MM.1S (cell line): ENCODE data around the gene ABO.

Source experiments
- DNase-seq: peaks from one replicate; pipeline ENCODE4 v3.0.0-alpha.2; 2015
- H2AFZ ChIP-seq: fragments of 300-600 bp; sonication (generic); 2 replicates; pipeline ENCODE4 v1.6.0; 2016; ENCODE audit warnings: antibody characterized with exemption, low read length
- H3F3A ChIP-seq: fragments of 300-600 bp; sonication (generic); 2 replicates; pipeline ENCODE4 v1.6.1; 2016; ENCODE audit warnings: mild to moderate bottlenecking, antibody characterized with exemption, low read length, moderate library complexity, mixed read lengths; ENCODE audit not compliant: insufficient read depth
- H3K27ac ChIP-seq: fragments of 300-600 bp; sonication (generic); 2 replicates; pipeline ENCODE4 v1.5.1; 2016; ENCODE audit warnings: mild to moderate bottlenecking, low read length
- H3K27me3 ChIP-seq: fragments of 300-600 bp; sonication (generic); replicated peaks from 2 replicates; pipeline ENCODE4 v1.6.0; 2016; ENCODE audit warnings: low read length; ENCODE audit not compliant: insufficient read depth
- H3K36me3 ChIP-seq: fragments of 300-600 bp; sonication (generic); replicated peaks from 2 replicates; pipeline ENCODE4 v1.6.1; 2016; ENCODE audit warnings: mild to moderate bottlenecking, low read length, mixed read lengths; ENCODE audit not compliant: insufficient read depth
- H3K4me1 ChIP-seq: fragments of 300-600 bp; sonication (generic); 2 replicates; pipeline ENCODE4 v1.6.1; 2016; ENCODE audit warnings: low read length, mixed read lengths
- H3K4me2 ChIP-seq: fragments of 300-600 bp; sonication (generic); 2 replicates; pipeline ENCODE4 v1.6.0; 2016; ENCODE audit warnings: low read depth, low read length
- H3K4me3 ChIP-seq: fragments of 300-600 bp; sonication (generic); 2 replicates; pipeline ENCODE4 v1.5.1; 2016; ENCODE audit warnings: low read length, mixed read lengths
- H3K79me2 ChIP-seq: fragments of 300-600 bp; sonication (generic); 2 replicates; pipeline ENCODE4 v1.6.1; 2016; ENCODE audit warnings: mixed run types, low read length, mixed read lengths
- H3K9ac ChIP-seq: fragments of 300-600 bp; sonication (generic); 2 replicates; pipeline ENCODE4 v1.6.1; 2016; ENCODE audit warnings: low read length, mixed read lengths
- H3K9me2 ChIP-seq: fragments of 300-600 bp; sonication (generic); replicated peaks from 2 replicates; pipeline ENCODE4 v1.6.1; 2016; ENCODE audit warnings: mild to moderate bottlenecking, low read length, mixed read lengths; ENCODE audit not compliant: insufficient read depth
- H3K9me3 ChIP-seq: fragments of 300-600 bp; sonication (generic); replicated peaks from 2 replicates; pipeline ENCODE4 v1.6.1; 2016; ENCODE audit warnings: mild to moderate bottlenecking, low read length, mixed read lengths; ENCODE audit not compliant: insufficient read depth
- H4K20me1 ChIP-seq: fragments of 300-600 bp; sonication (generic); 2 replicates; pipeline ENCODE4 v1.6.1; 2016; ENCODE audit warnings: mild to moderate bottlenecking, low read length, moderate library complexity, mixed read lengths; ENCODE audit not compliant: insufficient read depth
- EZH2 ChIP-seq: fragments of 300-600 bp; sonication (generic); optimal IDR thresholded peaks from 2 replicates; pipeline ENCODE3; 2017; ENCODE audit warnings: low read depth, mild to moderate bottlenecking, antibody characterized with exemption, low read length, mixed read lengths
- EZH2phosphoT487 ChIP-seq: fragments of 300-600 bp; sonication (generic); IDR thresholded peaks from 2 replicates; pipeline ENCODE4 v1.6.1; 2018; ENCODE audit warnings: antibody characterized with exemption, low read length
- TF ChIP-seq, protein P1 (sequence below): fragments of 300-600 bp; sonication (generic); IDR thresholded peaks from 2 replicates; pipeline ENCODE4 v1.5.1; 2016; ENCODE audit warnings: antibody characterized with exemption, low read length, mixed read lengths

ABO gene

DNA sequence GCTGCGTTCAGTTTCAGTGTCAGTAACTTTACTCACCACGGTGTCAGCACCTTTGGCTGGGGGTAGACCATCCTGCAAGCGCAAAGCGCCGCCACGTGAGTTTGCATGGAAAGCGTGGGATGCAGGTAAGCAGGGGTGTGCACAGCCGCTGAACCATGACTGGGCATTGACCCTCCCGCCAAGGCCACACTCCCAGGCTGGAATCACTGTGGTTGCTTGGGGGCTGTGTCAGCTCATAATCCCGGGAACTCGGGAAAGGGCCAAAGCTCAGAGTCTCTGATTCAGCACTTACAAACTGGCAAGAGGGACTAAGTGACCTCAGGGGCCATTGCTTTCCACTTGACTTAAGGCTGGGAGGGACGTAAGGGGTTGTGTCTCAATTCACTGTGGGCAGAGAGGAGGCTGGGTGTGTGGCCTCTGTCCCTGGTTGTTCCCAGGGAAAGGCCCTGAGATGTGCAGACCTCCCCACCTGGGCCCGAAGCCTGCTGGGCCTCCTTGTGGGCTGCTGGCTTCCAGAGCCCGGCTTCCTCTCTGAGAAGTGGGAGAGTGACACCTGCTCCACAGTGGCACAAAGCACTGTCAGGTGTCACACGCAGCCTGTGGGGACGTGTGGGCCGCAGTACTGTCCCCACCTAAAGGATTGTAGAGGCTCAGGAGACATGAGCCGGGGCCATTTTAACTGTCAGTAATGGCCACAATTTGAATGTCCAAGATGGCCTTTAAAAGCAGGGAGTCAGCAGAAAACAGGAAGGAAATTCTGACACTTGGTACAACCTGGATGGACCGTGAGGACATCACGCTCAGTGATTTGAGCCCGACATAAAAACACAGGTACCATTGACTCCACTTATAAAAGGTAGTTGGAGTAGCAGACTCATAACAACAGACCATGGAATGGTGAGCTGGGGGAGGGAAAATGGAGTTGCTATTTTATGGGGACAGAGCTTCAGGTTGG, 16.7 kb downstream of the ABO start:
- no peak overlapping the region for H2AFZ ChIP-seq
- H3K9ac ChIP-seq: no peak overlapping the region
- H3K79me2 ChIP-seq: no peaks in the 10 kb centered on the region

DNA sequence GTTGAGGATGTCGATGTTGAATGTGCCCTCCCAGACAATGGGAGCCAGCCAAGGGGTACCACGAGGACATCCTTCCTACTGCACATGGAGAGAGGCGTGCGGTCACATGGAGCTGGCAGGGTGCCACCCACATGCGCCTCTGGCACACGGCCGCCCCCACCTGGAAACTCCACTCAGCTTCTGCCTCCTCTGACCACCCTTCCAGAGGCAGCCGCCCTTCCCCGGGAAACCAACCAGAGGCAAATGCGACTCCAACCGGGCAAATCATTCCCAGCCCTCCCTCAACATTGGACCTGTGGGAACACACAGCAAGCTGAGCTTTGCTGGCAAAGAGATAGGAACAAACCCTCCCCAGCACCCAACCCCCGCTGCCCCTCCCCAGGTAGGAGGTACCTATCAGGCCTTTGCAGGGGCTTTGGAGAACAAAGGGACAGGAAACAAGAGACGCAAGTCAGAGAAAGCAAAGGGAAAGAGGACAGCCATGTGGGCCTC, 17.5 kb downstream of the ABO start:
- H3K36me3 ChIP-seq: no peaks in the 10 kb centered on the region
- no peak overlapping the region for H3K9ac ChIP-seq
- no peak overlapping the region for H3K27ac ChIP-seq
- H3K4me1 ChIP-seq: no peaks in the 10 kb centered on the region
- no peaks in the 10 kb centered on the region for H4K20me1 ChIP-seq
- no peak for DNase-seq
- H3F3A ChIP-seq: no peaks in the 10 kb centered on the region
- no peak overlapping the region for H3K4me2 ChIP-seq
- H3K9me3 ChIP-seq: no peaks in the 10 kb centered on the region
- H3K79me2 ChIP-seq: no peaks in the 10 kb centered on the region
- H3K9me2 ChIP-seq: no peaks in the 10 kb centered on the region
- H2AFZ ChIP-seq: no peak overlapping the region
- H3K27me3 ChIP-seq: peaks cover 100% of the 10 kb centered on the region
- no peak overlapping the region for H3K4me3 ChIP-seq
- TF ChIP-seq EZH2: no peak
- TF ChIP-seq EZH2phosphoT487: no peak
- TF ChIP-seq, protein P1, sequence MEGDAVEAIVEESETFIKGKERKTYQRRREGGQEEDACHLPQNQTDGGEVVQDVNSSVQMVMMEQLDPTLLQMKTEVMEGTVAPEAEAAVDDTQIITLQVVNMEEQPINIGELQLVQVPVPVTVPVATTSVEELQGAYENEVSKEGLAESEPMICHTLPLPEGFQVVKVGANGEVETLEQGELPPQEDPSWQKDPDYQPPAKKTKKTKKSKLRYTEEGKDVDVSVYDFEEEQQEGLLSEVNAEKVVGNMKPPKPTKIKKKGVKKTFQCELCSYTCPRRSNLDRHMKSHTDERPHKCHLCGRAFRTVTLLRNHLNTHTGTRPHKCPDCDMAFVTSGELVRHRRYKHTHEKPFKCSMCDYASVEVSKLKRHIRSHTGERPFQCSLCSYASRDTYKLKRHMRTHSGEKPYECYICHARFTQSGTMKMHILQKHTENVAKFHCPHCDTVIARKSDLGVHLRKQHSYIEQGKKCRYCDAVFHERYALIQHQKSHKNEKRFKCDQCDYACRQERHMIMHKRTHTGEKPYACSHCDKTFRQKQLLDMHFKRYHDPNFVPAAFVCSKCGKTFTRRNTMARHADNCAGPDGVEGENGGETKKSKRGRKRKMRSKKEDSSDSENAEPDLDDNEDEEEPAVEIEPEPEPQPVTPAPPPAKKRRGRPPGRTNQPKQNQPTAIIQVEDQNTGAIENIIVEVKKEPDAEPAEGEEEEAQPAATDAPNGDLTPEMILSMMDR: no peak

More for the DNA sequence above, 16.7 kb downstream of the ABO start:
- no peak overlapping the region for H3K4me3 ChIP-seq
- H3K27ac ChIP-seq: no peak overlapping the region
- no peaks in the 10 kb centered on the region for H3K9me2 ChIP-seq
- H4K20me1 ChIP-seq: no peaks in the 10 kb centered on the region
- H3K4me1 ChIP-seq: no peaks in the 10 kb centered on the region
- H3K27me3 ChIP-seq: peaks cover 100% of the 10 kb centered on the region
- no peaks in the 10 kb centered on the region for H3F3A ChIP-seq
- H3K36me3 ChIP-seq: no peaks in the 10 kb centered on the region
- no peak overlapping the region for H3K4me2 ChIP-seq
- DNase-seq: no peak
- H3K9me3 ChIP-seq: no peaks in the 10 kb centered on the region
- TF ChIP-seq EZH2phosphoT487: no peak
- TF ChIP-seq, protein P1: no peak
- TF ChIP-seq EZH2: no peak

DNA sequence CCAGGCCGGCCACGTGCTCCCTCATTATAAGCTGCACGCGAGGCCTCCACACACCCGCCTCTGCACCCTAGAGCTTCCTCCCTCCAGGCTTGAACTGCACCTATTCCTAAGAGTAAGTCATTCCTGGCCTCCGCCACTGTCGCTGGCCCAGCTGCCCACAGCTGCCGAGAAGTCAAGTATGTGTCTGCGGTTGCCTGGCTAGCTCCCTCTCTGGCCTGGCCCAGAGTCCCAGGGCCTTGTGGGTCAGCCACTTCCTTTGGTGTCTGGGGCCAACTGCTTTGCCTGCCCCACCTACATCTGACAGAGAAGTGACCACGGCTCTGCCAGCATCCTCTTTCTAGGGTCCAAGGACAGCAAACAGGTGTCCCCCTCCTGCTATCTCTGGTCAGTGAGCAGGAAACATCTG, 18.3 kb downstream of the ABO start:
- H3K36me3 ChIP-seq: no peaks in the 10 kb centered on the region
- H3K4me2 ChIP-seq: no peak overlapping the region
- H3K9me2 ChIP-seq: no peaks in the 10 kb centered on the region
- H2AFZ ChIP-seq: no peak overlapping the region
- H4K20me1 ChIP-seq: no peaks in the 10 kb centered on the region
- H3K27ac ChIP-seq: no peak overlapping the region
- no peaks in the 10 kb centered on the region for H3F3A ChIP-seq
- DNase-seq: no peak
- H3K9me3 ChIP-seq: no peaks in the 10 kb centered on the region
- peaks cover 100% of the 10 kb centered on the region for H3K27me3 ChIP-seq
- TF ChIP-seq EZH2phosphoT487 (no peak), EZH2 (no peak)
- TF ChIP-seq, protein P1: no peak
- H3K79me2 ChIP-seq: no peaks in the 10 kb centered on the region
- H3K9ac ChIP-seq: no peak overlapping the region
- H3K4me1 ChIP-seq: no peaks in the 10 kb centered on the region
- H3K4me3 ChIP-seq: no peak overlapping the region
